EL (cell line): ENCODE data around the gene PAPOLA.
"Not testable (repeated sequence)": the region's sequence is repeated elsewhere in the genome, so short reads cannot be mapped to it uniquely, and the experiment has no call there.

Experiments
- DNase-seq: peaks from one replicate; pipeline ENCODE4 v3.0.0-alpha.2; 2016

Gene PAPOLA

DNA sequence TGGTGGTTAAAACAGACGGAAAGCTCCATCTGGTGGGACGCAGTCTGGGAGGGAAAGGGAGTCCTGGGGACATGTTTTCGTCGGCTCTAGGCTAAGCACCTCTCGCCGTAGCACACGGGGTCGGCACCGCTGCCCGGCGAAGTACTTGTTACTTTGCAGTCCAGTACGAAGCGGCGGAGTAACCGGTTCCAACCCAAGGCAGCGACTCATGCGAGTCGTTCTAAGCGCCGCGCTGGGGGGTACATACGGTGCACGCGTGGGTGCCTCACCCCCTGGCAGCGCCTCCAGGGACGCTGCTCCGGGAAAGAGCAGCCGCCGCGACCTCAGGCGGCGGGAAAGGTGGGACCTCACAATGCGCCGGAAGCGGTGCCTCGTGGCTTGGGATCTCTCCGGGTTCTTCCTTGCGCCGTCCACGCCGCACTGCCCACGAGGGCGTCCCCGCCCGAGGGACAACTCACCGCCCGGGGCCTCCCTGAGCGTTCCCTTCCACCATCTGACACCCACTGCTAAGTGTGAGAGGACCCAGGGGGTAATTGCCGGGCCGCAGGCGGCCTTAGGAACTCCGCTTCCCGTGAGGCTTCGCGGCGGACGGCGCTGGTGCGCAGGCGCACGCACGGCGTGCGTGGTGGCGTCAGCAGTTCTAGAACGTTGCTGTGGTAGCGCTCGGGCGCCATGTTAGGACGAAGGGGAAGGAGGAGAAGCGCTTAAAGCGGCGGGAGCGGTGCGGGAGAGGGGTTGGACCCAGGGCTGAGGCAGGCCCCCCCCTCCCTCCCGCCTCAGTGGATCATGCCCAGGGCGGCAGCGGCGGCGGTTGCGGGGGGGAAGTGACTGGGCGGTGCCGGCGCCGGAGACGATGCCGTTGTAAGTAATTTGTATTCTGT lies at the start of gene PAPOLA:
Gene PAPOLA, plus strand, starts transcription at position 643 of the 881 bp plus-strand sequence. Its CDS starts 211 bp downstream, at position 854.
- DNase-seq = peak; percentile 94

DNA sequence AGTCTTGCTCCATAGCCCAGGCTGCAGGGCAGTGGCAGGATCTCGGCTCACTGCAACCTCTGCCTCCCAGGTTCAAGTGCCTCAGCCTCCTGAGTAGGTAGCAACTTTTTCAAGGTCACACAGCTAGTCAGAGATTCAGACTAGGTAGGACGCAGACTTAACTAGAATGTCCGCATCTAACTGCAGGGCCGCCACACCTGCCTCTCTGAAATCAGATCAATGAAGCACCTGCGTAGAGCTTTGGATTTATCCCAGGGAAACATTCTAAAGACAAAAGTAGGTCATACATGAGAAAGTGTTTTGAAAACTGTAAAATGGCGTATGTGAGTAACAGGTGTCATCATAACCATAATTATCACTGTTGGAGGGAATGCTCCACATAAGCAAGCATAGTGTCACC lies 49.5 kb upstream of the PAPOLA start:
- no peak for DNase-seq

DNA sequence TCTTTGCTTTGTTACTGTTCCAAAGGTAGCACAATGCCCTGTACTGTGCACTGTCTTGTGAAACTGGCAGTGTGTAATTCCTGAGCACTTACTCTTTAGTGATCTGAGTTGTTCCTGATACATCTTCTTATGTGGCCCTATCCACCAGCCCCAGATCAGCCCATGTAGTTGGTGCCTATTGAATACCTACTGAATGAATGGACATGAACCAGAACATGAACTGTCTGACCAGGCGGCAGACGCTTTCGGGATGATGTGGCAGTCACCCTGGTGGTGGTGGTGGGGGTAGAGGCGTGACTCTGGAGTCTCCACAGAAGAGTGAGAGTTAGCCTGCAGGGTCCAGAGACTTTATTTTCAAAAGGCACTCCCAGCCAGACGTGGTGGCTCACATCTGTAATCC lies 46.6 kb upstream of the PAPOLA start:
- DNase-seq = peak; percentile 51

DNA sequence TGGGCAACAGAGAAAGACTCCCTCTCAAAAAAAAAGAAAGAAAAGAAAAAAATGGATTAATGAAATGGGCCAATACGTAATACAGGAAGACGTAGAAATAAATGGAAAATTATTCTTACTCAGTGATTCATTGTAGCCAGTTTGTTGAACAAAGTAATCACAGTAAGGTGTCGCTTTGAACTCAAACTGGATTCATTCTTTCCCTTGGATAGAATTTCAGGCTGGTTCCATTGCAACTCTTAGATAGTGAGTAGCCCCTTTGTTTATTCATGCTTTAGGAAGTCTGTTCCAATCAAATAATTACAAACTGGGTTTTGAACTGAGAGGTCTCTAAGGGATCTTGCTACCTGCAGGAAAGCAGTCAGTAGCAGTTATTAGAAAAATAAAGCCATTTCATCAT lies 42.3 kb upstream of the PAPOLA start:
- DNase-seq = no peak

DNA sequence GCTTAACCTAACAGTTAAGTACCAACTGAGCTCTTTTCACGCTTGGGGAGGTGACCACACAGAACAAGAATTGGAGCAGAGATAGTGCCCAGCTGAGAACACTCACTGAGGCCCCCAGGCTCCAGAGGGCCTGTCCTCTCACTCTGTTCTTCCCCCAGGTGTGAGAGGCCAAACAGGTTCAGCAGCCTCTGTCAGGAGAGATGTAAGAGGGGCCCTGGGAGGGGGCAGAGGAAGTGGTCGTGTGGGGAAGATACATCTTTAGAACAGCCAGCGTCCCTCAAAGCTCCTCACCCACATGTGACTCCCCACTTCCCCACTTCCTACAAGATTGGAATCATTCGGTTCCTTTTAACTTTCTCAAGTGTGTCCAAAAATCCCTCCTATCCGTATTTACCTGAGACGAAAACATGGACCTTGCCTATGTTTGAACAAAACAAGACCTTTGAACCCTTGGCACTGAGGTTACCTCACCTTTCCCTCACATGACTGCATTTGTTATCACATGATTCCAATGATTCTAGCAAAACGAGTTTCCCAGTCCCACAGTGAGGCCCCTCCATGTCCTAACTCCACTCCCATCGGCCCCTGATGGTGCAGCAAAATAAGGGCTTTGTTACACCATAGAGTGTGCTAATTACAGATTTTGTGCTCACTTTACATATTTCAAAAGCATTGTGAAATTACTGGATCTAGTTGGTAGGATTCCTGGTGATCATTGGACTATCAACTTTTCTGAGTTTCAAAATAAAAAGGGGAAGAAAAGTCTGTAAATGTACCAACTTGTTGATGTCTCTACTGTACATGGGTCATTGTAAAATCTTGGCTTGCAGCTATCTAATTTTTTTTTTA lies 40.0 kb upstream of the PAPOLA start:
- no peak for DNase-seq

DNA sequence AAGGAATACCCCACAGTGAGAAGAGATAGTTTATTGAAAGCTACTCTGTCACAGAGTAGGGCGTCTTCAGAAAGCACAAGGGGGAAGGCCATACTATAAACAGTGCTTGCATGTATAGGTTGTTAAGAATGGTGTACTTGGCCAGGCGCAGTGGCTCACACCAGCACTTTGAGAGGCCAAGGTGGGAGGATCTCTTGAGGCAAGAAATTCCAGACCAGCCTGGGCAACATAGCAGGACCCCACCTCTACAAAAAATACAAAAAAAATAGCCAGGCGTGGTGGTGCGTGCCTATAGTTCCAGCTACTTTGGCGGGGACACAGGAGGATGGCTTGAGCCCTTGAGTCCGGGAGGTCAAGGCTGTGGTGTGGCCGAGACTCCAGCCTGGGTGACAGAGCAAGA lies 38.0 kb upstream of the PAPOLA start:
- DNase-seq = no peak

DNA sequence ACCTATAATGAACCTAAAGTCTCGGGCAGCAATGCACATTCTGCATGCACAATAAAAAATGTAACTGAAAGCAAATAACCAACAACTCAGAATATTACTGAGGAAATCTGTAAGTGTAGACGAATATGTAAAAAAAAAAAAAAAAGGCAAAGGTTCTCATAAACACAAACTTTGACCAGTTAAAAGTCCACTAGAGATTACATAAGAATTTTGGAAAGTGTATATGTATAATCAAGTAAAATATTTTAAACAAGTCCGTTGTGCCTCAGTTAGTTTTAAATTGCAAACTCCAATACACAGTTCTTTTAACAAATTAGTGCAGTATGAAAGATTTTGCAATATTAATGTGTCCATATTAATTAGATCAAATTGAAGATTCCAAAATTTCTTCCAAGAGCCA lies 35.3 kb upstream of the PAPOLA start:
- no peak for DNase-seq

DNA sequence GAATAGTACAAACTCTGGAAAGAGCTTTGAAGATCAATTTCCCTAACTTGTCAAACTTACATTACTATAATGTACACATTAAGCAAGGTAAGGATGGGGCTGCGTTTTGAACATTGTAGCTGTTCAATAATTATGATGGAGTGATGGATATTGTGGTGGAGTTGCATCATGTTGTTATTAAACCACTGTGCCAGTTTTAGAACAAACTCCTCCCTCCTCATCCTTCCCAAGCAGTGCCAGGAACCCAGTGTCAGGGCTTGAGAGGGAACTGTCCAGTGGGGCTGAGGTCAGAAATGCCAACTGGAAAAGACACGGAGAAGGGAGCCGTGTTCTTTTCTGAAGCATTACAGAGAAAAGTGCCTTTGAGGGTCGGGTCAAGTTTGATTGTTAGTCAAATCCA lies 31.9 kb upstream of the PAPOLA start:
- no peak for DNase-seq

DNA sequence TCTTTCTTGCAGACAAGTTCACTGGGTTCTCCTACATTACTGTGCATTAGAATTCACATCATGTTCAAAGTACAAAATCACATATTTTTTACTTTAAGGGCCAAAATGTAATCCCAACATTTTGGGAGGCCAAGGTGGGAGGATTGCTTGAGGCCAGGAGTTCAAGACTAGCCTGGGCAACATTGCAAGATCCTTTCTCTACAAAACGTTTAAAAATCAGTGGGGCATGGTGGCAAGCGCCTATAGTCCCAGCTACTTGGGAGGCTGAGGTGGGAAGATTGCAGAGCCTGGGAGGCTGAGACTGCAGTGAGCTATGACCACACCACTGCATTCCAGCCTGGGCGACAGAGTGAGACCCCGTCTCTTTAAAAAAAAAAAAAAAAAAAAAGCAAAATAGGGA lies 31.2 kb upstream of the PAPOLA start:
- not testable (repeated sequence) for DNase-seq

DNA sequence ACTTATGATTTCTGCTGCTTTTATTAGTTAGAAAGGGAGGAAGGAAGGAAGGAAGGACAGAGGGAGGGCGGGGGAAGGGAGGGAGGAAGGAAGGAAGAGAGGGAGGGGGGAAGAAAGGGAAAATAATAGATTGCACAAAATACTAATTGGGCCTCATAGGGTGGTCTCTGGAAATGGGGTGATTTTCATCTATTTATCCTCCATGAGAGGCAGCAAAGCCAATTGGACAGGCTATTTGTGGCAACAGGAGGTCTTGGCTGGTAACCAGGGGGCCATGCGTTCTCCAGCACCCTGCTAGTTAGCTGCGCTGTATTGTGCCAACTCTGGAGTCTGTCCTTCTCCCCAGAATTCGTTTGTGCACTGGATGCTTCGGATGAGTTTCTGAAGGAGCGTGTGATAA lies 24.1 kb upstream of the PAPOLA start:
- DNase-seq = no peak

DNA sequence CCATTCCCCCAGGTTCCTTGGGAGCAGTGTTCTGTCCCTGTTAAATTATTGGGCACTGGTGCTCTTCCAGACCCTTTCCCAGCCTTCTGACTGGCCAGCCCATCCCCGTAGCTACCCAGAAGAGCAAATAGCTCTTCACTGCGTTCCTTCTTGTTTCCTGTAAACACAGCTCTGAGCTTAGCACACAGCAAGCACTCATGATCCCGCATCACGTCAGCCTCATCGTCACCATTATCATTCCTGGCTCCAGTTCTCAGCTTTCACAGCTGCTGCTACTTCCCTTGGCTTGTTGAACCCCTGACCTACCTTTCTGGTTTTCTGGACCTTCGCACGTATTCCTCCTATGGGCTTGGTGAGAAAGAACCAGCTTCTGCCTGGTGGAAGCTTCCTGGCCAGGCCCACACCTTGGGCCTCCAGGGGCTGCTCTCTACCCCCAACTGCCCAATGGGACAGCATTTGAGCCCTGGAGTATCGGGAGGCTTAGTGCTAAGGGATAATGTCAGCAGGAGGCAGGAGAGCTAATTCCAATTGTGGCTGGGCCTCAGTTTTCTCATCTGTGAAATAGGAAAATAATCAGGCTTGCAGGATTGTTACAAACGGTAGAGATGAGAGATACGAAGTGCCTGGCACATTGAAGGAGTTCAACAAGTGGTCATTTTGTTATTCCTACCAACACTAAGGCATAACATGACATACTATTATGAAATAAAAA lies 22.6 kb upstream of the PAPOLA start:
- DNase-seq = no peak

DNA sequence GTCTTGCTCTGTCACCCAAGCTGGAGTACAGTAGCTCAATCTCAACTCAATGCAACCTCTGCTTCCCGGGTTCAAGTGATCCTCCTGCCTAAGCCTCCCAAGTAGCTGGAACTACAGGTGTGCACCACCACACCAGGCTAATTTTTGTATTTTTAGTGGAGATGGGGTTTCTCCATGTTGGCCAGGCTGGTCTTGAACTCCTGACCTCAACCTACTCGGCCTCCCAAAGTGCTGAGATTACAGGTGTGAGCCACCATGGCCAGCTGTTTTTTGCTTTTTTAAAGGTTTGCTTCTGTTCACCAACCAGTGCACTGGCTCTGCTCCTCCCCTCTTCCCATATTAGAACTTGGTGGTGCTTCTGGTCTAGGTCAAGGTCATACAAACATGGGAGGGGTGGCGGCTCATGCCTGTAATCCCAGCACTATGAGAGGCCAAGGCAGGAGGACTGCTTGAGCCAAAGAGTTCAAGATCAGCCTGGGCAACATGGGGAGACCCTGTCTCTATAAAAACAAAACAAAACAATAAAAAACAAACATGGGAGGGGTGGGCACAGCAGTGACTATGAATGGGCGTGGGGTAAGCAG lies 20.4 kb upstream of the PAPOLA start:
- DNase-seq = no peak

DNA sequence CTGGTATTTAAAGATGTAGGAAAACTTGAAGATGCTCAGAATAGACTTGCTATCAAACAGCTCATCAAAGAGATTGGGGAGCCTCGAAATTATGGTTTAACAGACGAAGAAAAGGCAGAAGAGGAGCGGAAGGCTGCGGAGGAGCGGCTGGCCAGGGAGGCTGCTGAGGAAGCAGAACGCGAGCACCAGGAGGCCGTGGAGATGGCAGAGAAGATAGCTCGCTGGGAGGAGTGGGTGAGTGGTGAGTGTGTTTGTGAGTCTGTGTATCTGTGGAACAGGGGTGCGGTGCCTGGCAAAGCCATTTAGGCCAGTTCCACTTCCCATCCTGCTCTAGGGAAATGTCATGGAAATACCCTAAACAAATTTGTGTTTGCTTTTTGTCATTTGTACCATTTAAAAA lies 19.2 kb upstream of the PAPOLA start:
- no peak for DNase-seq

DNA sequence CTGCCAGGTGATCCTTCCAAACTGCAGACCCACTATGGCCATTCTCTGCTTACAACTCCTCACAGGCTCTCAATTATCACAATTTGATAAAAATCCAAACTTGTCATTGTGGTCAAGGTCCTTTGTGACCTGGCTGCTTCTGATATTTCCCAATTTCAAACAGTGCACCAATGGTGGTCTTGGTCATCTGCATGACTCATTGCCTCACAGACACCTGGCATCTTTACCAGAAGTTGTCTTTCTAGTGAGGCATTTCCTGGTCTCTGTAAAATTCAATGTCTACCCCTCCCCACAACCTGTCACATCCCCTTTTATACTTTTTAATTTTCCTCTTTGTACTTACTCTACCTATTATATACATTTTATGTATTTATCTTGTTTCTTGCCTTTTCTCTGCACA lies 17.8 kb upstream of the PAPOLA start:
- DNase-seq = no peak

DNA sequence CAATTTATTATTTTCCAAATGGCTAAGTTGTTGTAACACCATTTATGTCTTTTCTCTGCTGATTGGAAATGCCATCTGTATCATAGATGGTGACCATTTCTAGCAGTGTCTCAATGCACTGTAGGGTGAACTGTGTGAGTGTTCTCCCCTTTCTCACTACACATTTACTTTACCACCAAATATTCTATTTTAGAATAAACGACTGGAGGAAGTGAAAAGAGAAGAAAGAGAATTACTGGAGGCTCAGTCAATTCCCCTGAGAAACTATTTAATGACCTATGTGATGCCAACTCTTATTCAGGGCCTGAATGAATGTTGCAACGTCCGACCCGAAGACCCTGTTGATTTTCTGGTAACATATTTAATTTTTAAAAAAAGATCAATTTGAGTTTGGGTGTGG lies 15.5 kb upstream of the PAPOLA start:
- DNase-seq = no peak

DNA sequence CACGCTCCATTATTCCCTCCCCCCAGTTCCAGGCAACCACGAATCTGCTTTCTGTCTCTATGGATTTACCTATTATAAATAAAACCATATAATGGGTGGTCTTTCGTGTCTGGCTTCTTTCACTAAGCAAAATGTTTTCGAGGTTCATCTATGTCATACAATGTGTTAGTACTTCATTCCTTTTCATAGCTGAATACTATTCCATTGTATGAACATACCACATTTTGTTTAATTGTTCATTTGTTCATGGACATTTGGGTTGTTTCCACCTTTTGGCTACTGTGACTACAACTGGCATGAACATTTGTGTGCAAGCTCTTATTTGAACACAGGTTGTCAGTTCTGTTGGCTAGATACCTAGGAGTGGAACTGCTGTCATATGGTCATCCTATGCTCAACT lies 12.9 kb upstream of the PAPOLA start:
- no peak for DNase-seq

DNA sequence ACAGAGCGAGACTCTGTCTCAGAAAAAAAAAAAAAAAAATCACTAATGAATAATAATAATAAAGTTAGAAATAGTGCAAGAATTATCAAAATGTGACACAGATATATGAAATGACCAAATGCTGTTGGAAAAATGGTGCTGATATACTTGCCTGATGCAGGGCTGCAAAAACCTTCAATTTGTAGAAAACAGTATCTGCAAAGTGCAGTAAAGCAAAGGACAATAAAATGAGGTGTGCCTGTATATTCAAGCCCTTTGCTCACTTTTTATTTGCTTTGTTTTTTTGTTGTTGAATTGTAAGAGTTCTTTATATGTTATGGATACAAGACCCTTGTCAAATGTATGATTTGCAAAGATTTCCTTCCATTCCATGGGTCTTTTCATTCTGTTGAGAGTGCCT lies 9.0 kb upstream of the PAPOLA start:
- DNase-seq = no peak

DNA sequence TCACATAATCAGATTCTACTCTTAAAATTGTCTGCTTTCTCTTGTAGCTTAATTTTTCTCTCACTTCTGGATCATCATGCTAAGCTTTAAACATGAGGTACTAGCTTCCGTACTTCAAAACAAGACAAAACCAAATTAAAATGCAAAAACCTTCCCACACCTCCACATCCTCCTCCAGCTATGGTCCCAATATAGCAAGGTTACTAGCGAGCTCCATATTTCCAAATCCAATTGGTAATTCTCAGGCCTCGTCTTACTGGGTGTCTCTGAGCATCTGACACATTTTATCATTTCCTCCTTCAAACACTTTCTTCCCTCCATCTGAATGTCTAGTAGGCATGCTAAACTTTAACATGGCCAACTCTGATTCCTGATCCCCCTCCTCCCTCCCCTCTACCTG lies 7.9 kb upstream of the PAPOLA start:
- no peak for DNase-seq

DNA sequence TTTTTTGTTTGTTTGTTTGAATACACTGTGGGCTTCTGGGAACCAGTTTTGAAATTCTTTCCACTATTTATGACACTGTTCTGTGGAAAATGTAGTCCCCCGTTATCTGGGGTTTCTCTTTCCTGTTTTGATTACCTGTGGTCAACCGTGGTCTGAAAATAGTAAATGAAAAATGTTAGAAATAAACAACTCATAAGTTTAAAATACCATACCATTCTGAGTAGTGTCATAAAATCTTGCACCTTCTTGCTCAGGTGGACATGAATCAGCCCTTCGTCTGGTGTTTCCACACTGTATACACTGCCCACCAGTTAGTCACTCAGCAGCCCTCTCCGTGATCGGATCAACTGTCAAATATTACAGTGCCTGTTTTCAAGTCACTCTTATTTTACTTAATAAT lies 5.1 kb upstream of the PAPOLA start:
- DNase-seq = no peak

DNA sequence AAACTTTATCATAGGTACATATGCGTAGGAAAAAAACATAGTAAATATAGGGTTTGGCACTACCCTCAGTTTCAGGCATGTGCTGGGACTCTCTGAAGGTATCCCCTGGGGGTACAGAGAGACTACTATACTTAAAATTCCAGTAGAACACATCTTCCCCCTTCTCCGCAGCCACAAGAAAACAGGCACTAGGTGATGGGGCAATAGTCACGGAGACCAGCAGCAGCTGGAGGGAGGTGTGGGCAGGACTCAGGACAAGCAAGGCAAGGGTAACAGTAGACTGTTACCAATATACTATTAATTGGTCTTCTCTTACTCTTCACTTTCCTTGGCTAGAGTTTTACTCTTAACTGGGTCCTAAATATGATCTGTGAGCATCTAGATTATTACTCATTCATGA lies 4.6 kb upstream of the PAPOLA start:
- no peak for DNase-seq

DNA sequence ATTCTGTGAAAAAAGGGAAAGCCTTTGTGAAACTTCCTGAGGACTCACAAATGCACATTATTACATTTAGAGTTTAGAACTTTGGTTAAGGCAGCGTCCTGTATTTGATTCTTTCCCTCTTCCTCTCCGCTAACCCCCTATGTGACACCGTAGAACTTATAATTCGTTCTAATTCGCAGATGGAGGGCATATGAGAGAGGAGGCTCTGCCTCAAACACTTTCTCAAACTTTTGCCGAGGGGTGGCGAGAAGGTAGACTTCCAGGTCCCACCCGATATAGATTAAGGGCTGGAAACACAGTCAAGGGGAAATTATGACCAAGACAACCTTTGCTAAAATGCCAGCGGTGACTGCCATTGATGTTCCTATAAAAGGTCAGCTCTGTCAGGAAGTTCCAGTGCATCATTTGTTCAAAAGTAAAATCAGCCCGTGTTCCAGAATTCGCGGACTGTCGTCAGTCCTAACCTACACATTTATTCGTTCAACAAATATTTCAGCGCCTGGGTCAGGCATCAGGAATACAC lies 904 bp upstream of the PAPOLA start:
- DNase-seq = no peak

DNA sequence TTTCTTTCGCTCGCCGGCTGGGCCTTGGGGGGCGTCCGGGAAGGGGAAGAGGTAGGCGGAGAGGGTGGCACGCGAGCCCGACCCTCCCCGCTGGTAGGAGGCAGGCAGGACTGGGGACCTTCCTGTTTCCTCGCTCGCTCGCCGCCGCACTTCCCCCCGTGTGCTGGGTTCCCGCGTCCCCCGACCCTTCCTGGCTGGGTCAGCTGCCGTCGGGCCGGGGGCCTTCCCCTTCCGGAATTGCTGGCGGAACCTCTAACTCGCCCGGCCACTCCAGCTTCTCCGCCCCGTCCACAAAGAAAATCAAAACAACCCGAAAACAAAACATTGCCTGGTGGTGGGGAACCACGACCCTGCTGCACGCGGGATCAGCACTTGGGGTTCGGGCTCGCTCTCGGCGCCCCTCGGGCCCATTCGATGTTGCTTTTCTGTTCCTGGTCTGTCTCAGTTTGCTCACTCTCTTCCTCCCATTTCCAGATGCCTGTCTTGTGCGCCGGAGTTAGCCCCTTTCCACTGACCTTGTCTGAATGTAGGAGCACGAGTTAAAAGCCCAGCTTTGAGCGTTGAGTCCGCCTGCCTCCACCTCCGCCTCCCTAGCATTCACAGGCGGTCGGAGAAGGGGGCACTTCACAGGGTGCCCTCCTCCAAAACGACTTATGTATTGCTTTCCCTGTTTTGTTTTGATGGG lies 581 bp downstream of the PAPOLA start:
- peak; percentile 46 for DNase-seq
